Measurements from ENCODE around the gene ADAD2. TPM values are rescaled to one million over a fixed set of nuclear protein-coding genes. Genes with fewer than 3 reads are reported as not detected.

ADAD2 gene
- total RNA-seq, 1 donor from 2014 or later, result not detected

DNA sequence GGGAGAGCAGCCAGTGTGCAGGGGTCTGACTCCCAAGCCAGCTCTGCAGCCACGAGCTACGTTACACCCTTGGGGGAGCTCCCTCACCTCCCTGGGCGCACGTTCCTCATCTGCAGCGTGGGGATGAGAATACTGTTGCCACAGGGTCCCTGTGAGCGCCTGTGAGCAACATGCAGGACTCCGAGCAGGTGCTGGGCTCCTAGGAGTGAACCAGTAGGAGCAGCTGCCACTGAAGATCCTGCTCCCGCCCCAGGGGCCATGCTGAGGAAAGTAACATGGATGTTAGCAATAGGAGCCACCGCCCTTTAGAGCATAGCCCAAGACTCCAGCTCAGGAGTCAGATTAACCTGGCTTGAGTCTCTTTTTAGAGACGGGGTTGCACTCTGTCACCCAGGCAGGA is 29.9 kb upstream of the ADAD2 start:
- no peaks in the 10 kb centered on the region for H3K36me3 Mint-ChIP-seq (ENCODE audit: low read depth)
- intact Hi-C loops (cut with micrococcal nuclease), result no loop called here
- peaks cover 3% of the 10 kb centered on the region for H3K4me1 Mint-ChIP-seq (ENCODE audit: low read depth)
- DNase-seq (ENCODE audit: low spot score), result no peak
- no peak overlapping the region for H3K27ac Mint-ChIP-seq
- no peaks in the 10 kb centered on the region for H3K9me3 Mint-ChIP-seq
- no peak overlapping the region for H3K4me3 Mint-ChIP-seq (ENCODE audit: low read depth)
- H3K27me3 Mint-ChIP-seq (ENCODE audit: low read depth), result peaks cover 56% of the 10 kb centered on the region

DNA sequence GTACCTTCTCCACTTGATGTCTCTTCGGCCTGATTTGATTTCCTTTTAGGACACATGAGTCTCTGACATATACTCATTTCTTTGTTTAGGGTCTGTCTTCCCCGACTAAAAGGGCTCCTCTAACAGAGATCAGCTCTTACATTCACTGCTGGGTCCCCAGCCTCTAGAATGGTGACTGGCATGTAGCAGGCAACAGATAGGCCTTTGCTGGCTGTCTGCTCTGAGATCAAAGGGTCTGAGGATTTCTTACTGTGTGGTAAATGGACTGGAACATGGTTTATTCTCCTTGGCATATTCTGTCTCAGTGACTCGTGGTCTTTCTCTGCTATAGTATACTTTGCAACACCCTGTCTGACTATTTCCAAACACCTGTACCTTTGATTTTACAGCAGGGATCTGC is 29.2 kb upstream of the ADAD2 start:
- Mint-ChIP-seq H3K27ac (no peak overlapping the region), H3K36me3 (ENCODE audit: low read depth) (no peaks in the 10 kb centered on the region), H3K9me3 (no peaks in the 10 kb centered on the region), H3K27me3 (ENCODE audit: low read depth) (peaks cover 54% of the 10 kb centered on the region), H3K4me1 (ENCODE audit: low read depth) (no peaks in the 10 kb centered on the region), H3K4me3 (ENCODE audit: low read depth) (no peak overlapping the region)
- no peak for DNase-seq (ENCODE audit: low spot score)
- intact Hi-C loops (cut with micrococcal nuclease), result no loop called here

DNA sequence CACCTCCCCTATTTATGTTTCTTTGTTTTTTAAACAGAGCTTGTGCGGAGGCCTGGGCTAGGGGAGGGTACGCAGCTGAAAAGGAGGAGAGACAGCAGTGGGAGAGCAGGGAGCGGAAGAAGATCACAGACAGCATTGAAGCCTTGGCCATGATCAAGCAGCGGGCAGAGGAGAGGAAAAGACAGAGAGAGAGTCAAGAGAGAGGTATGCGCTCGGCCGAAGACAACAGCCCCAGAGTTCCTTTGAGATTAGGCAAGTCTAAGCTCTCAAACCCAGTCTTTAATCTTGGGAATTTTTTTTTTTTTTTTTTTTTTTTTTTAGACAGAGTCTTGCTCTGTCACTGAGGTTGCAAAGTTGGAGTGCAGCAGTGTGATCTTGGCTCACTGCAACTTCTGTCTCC is 25.2 kb upstream of the ADAD2 start:
- no peaks in the 10 kb centered on the region for H3K36me3 Mint-ChIP-seq (ENCODE audit: low read depth)
- H3K27me3 Mint-ChIP-seq (ENCODE audit: low read depth), result peaks cover 39% of the 10 kb centered on the region

DNA sequence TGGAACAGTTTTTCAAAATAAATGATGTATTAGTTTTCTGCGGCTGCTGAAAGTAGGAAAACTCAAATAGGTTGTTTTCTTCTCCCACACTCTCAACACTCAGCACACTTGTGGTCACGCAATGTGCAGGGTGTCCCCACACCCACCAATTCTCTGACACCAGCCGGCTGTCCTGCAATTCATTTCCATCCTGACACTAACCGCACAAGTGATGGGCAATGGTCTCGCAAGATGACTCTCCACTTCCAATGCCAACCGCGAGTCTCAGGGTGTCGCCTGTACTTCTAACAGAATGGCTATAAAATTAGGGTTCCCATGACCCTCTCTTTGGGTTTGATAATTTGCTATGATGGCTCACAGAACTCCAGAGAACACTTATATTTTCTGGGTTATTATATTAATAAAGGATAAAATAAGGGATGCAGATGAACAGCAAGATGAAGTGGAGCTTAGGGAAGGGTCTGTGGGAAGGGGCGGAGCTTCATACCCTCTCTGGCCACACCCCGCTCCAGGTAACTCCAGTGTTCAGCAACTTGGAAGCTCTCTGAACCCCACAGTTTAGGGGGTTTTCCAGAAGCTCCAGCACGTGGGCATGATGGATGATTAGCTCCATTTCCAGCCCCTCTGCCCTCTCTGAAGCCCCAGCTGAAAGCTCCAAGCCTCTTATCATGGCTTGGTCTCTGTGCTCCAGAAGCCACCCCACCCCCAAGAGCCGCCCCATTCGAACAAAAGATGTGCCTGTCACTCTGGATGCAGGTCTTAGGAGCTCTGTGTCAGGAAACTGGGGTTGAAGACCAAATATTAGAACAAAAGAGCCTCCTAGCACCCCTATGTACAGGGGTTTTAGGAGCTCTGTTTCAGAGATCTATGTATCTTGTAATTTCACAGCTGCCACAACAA is 23.9 kb upstream of the ADAD2 start:
- Mint-ChIP-seq H3K4me3 (ENCODE audit: low read depth) (no peak overlapping the region), H3K27ac (no peak overlapping the region), H3K4me1 (ENCODE audit: low read depth) (no peaks in the 10 kb centered on the region), H3K27me3 (ENCODE audit: low read depth) (peaks cover 34% of the 10 kb centered on the region), H3K9me3 (no peaks in the 10 kb centered on the region), H3K36me3 (ENCODE audit: low read depth) (no peaks in the 10 kb centered on the region)
- no peak for DNase-seq (ENCODE audit: low spot score)
- intact Hi-C loops (cut with micrococcal nuclease), result no loop called here

More for the DNA sequence above, 25.2 kb upstream of the ADAD2 start:
- Mint-ChIP-seq H3K27ac (no peak overlapping the region), H3K9me3 (no peaks in the 10 kb centered on the region), H3K4me1 (ENCODE audit: low read depth) (no peaks in the 10 kb centered on the region), H3K4me3 (ENCODE audit: low read depth) (no peak overlapping the region)
- no peak for DNase-seq (ENCODE audit: low spot score)
- intact Hi-C loops (cut with micrococcal nuclease), result no loop called here

DNA sequence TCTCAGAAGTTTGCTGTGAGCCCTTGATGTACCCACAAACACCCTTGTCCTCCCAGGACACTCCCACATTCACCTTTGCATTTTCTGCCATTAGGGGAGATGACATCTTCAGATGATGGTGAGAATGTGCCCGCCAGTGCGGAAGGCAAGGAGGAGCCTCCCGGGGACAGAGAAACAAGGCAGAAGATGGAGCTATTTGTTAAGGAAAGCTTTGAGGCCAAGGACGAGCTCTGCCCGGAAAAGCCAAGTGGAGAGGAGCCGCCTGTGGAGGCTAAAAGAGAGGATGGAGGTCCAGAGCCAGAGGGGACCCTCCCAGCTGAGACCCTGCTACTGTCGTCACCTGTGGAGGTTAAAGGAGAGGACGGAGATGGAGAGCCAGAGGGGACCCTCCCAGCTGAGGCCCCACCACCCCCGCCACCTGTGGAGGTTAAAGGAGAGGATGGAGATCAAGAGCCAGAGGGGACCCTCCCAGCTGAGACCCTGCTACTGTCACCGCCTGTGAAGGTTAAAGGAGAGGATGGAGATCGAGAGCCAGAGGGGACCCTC is 21.1 kb upstream of the ADAD2 start:
- no peak for DNase-seq (ENCODE audit: low spot score)
- Mint-ChIP-seq H3K27ac (no peak overlapping the region), H3K9me3 (no peaks in the 10 kb centered on the region), H3K27me3 (ENCODE audit: low read depth) (peaks cover 21% of the 10 kb centered on the region), H3K36me3 (ENCODE audit: low read depth) (no peaks in the 10 kb centered on the region), H3K4me1 (ENCODE audit: low read depth) (no peaks in the 10 kb centered on the region), H3K4me3 (ENCODE audit: low read depth) (no peak overlapping the region)
- intact Hi-C loops (cut with micrococcal nuclease), result no loop called here

DNA sequence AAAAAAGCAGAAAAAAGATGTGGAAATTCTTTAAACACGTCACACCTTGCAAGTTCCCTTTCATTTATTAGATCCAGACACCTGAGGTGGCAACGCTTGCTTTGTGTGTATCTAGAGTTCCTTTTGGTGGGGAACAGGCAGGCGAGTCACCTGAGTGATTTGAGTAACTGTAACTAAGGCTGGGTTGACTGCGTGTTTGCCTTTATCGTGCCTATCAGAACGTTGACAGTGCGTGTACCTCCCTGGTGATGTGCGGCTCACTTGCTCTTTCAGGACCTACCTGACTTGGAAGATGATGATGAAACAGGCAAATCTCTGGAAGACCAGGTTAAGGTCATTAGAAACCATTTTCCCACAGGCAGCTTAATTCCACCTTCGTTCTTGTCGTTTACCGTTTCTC is 16.6 kb upstream of the ADAD2 start:
- H3K27me3 Mint-ChIP-seq (ENCODE audit: low read depth), result peaks cover 13% of the 10 kb centered on the region
- H3K36me3 Mint-ChIP-seq (ENCODE audit: low read depth), result peaks cover 9% of the 10 kb centered on the region
- intact Hi-C loops (cut with micrococcal nuclease), result no loop called here
- H3K27ac Mint-ChIP-seq, result no peak overlapping the region
- H3K4me3 Mint-ChIP-seq (ENCODE audit: low read depth), result no peak overlapping the region
- peaks cover 12% of the 10 kb centered on the region for H3K4me1 Mint-ChIP-seq (ENCODE audit: low read depth)
- no peak for DNase-seq (ENCODE audit: low spot score)
- no peaks in the 10 kb centered on the region for H3K9me3 Mint-ChIP-seq

DNA sequence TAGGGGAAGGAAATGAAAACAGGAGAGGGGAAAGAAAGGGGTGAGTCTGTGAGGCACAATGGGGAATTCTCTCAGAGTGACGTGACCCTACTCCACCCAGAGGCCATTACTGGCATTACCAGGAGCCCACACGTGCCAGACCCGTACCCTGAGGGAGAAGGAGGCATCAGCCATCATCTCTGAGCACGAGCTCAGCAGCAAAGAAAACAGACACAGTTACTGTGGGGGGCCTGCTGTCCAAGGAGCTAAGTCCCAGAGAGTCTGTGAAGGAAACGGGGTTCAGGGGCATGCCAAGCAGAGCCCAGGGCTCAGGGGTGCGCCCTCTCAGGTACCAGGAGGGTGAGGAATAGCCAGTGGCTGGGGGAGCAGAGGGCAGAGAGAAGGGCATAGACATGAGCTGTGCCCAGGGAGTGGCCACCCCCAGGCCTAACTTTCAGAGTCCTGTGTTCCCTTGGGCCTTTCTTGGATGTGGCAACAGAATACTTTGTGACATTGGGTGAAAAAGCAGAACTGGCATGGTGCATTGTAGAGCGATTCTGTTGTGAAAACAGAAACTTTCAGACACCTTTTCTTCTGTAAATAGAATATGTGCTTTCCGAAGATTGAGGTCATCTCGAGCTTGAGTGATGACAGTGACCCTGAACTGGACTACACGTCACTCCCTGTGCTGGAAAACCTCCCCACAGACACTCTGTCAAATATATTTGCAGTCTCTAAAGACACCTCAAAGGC is 15.4 kb upstream of the ADAD2 start:
- intact Hi-C loops (cut with micrococcal nuclease), result loop anchor here (1.0 kb wide), 1 partner anchor 88 kb away; no protein-coding TSS in a partner anchor
- Mint-ChIP-seq H3K36me3 (ENCODE audit: low read depth) (peaks cover 9% of the 10 kb centered on the region), H3K27me3 (ENCODE audit: low read depth) (peaks cover 7% of the 10 kb centered on the region), H3K9me3 (no peaks in the 10 kb centered on the region), H3K27ac (no peak overlapping the region), H3K4me3 (ENCODE audit: low read depth) (no peak overlapping the region), H3K4me1 (ENCODE audit: low read depth) (peaks cover 12% of the 10 kb centered on the region)
- DNase-seq (ENCODE audit: low spot score), result no peak

DNA sequence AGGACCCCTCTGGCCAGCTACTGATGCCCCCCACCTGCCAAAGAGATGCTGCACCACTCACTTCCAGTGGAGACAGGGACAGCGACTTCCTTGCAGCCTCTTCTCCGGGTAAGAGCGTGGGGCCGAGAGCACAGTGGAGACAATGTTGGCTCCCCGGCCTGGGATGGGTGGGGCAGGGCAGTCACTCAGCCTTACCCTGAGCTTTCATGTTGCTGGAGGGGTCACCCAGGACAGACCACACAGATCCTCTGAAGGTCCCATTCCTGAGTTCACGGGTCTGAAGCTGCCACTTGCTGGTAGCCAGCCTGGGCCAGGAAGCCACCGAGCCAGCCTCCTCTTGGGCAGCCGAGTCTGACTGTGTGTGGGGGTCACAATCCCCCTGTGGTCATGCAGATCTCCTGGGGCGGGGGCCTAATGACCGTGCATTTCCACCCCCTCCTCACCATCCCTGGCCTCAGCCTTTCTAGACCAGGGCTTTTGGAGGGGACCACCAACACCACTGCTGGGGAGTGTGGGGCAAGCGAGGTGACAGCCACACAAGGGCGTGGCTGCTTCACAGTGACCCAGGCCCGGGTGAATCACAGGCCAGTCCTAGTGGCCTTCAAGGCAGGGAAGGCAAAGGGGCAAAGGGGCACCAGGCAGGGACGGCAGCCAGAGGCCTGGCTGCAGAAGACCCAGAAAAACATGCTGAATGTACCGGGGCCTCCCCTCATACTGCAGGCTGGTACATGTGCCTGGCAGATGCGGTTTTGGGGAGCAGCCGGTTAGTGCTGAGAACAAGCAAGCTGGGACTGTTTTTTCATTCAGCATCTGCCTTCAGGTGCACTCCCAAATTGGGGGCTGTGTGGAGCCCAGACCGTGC is 14.5 kb upstream of the ADAD2 start:
- intact Hi-C loops (cut with micrococcal nuclease), result no loop called here
- H3K4me3 Mint-ChIP-seq (ENCODE audit: low read depth), result no peak overlapping the region

DNA sequence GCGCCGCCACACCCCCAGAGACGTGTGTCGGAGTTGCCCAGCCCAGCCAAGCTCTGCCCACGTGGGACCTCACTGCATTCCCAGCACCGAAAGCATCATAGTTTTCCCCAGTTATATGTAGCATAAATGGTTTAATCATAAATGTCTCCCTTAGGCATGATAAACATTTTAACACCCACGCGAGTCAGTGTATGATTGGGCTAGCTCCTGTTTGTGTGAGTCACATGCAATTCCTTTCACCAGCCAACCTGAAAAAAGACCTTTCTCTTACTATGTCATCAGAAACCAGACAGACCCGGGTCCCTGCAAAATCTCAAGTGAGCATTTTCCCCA is 13.2 kb upstream of the ADAD2 start:
- intact Hi-C loops (cut with micrococcal nuclease), result no loop called here
- Mint-ChIP-seq H3K27ac (peak overlapping the region; percentile 43), H3K9me3 (no peaks in the 10 kb centered on the region)

More for the DNA sequence above, 14.5 kb upstream of the ADAD2 start:
- peaks cover 7% of the 10 kb centered on the region for H3K27me3 Mint-ChIP-seq (ENCODE audit: low read depth)
- H3K27ac Mint-ChIP-seq, result no peak overlapping the region
- no peak for DNase-seq (ENCODE audit: low spot score)
- H3K4me1 Mint-ChIP-seq (ENCODE audit: low read depth), result peaks cover 12% of the 10 kb centered on the region
- H3K9me3 Mint-ChIP-seq, result no peaks in the 10 kb centered on the region
- peaks cover 13% of the 10 kb centered on the region for H3K36me3 Mint-ChIP-seq (ENCODE audit: low read depth)

DNA sequence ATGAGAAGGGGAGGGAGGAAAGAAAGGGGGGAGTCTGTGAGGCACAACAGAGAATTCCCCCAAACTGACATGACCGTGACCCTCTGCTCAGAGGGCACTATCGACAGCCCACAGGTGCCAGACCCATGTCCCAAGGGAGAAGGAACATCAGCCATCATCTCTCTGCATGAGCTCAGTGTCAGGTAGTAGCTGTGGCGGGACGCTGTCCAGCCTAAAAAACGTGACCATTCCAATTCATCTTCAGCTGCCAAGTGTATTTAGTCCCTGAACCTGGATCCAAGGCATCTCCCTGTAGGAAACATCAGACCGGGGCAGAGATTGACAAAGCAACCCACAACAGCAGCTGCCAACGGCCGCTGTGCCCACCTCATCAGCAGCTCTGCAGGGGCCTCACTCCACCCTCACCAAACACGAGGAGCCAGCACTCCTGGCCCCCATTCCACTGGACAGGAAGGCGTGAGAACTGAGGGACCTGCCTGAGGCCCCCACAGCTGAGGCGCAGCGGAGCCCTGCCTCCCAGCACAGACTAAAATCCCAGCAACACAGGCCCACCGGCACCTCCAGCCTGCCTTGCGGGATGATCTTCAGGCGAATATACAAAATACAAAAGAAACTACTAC is 12.7 kb upstream of the ADAD2 start:
- peaks cover 7% of the 10 kb centered on the region for H3K27me3 Mint-ChIP-seq (ENCODE audit: low read depth)
- H3K27ac Mint-ChIP-seq, result peak overlapping the region; percentile 43
- H3K36me3 Mint-ChIP-seq (ENCODE audit: low read depth), result peaks cover 20% of the 10 kb centered on the region
- H3K4me3 Mint-ChIP-seq (ENCODE audit: low read depth), result no peak overlapping the region
- no peaks in the 10 kb centered on the region for H3K9me3 Mint-ChIP-seq
- intact Hi-C loops (cut with micrococcal nuclease), result no loop called here
- peaks cover 12% of the 10 kb centered on the region for H3K4me1 Mint-ChIP-seq (ENCODE audit: low read depth)
- DNase-seq (ENCODE audit: low spot score), result no peak

More for the DNA sequence above, 13.2 kb upstream of the ADAD2 start:
- H3K36me3 Mint-ChIP-seq (ENCODE audit: low read depth), result peaks cover 15% of the 10 kb centered on the region
- no peak overlapping the region for H3K4me3 Mint-ChIP-seq (ENCODE audit: low read depth)
- no peak for DNase-seq (ENCODE audit: low spot score)
- peaks cover 7% of the 10 kb centered on the region for H3K27me3 Mint-ChIP-seq (ENCODE audit: low read depth)
- peaks cover 12% of the 10 kb centered on the region for H3K4me1 Mint-ChIP-seq (ENCODE audit: low read depth)

DNA sequence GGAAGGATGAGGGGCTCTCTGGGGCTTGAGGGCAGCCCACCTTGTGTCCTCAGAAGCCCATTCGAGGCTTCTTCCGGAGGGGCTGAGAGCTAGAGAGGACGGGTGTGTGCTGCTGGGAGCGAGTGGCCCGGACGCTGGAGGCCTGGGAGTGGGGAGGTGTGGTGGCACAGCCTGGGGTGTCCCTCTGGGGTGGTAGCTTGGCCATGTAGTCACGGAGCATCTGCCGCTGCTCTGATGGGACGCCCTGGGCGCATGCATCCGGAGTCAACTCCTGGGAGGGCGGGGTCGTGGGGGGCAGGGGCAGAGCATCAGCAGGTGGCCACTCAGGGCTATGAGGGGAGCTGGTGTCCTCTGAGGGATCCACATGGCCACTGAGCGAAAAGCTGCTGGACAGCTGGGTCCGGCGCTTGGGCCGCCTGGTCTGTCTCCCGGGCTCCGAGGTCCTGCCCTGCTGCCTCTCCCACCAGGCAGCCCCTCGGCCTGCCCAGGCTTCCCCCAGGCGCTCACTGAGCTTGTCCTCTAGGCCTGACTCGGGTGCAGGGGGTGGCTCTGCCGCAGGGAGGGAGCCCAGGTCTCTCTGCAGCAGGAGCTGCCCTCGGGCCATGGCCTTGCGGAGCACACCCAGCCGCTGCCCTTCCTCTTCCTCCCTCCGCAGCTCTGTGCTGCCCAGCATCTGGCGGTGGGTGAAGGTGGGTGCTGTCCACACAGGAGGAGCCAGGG is 11.9 kb upstream of the ADAD2 start:
- intact Hi-C loops (cut with micrococcal nuclease), result no loop called here
- Mint-ChIP-seq H3K27ac (no peak overlapping the region), H3K4me3 (ENCODE audit: low read depth) (no peak overlapping the region), H3K4me1 (ENCODE audit: low read depth) (peaks cover 12% of the 10 kb centered on the region), H3K27me3 (ENCODE audit: low read depth) (peaks cover 7% of the 10 kb centered on the region), H3K9me3 (no peaks in the 10 kb centered on the region), H3K36me3 (ENCODE audit: low read depth) (peaks cover 25% of the 10 kb centered on the region)
- no peak for DNase-seq (ENCODE audit: low spot score)
